ENCODE results near the gene FBXL13. TPM values are rescaled to one million over a fixed set of nuclear protein-coding genes. Genes with fewer than 3 reads are reported as not detected.

Gene FBXL13
- total and polyA plus RNA-seq, 2 experiments from 2014 or later = 1.2 to 2.5 TPM

- Mint-ChIP-seq H3K27ac (no peak overlapping the region), H3K27me3 (ENCODE audit: insufficient read depth, low read depth, poor library complexity) (no peaks in the 10 kb centered on the region), H3K36me3 (ENCODE audit: low read depth) (no peaks in the 10 kb centered on the region), H3K4me3 (no peak overlapping the region), H3K4me1 (no peaks in the 10 kb centered on the region), H3K9me3 (no peaks in the 10 kb centered on the region)
- H3K36me3 ChIP-seq (ENCODE audit: insufficient read depth) = no peaks in the 10 kb centered on the region
- ATAC-seq = no peak
- H3K4me3 ChIP-seq = no peak overlapping the region
- H3K9me2 ChIP-seq (ENCODE audit: insufficient read depth) = no peaks in the 10 kb centered on the region; the same call in 1 of the 2 replicates
- H3K4me1 ChIP-seq (ENCODE audit: insufficient read depth) = no peaks in the 10 kb centered on the region
- no peak overlapping the region for H3K4me2 ChIP-seq
- no peak overlapping the region for H3K27ac ChIP-seq (ENCODE audit: low read depth)
- DNase-seq (ENCODE audit: low spot score) = no peak
- H2AFZ ChIP-seq = no peak overlapping the region
- no peaks in the 10 kb centered on the region for H4K20me1 ChIP-seq (replicated peaks; ENCODE audit: insufficient read depth)
- H3F3A ChIP-seq (replicated peaks; ENCODE audit: low read depth) = no peaks in the 10 kb centered on the region
- no peaks in the 10 kb centered on the region for H3K27me3 ChIP-seq (ENCODE audit: insufficient read depth)
- H3K79me2 ChIP-seq (replicated peaks; ENCODE audit: insufficient read depth) = no peaks in the 10 kb centered on the region
- TF ChIP-seq EZH2 (IDR thresholded peaks at IDR 0.05; ENCODE audit: low read depth, unreplicated experiment) (no peak), STAT1 (IDR thresholded peaks at IDR 0.05; ENCODE audit: unreplicated experiment) (no peak), NANOG (IDR thresholded peaks at IDR 0.05; ENCODE audit: borderline replicate concordance) (no peak), ZNF331 (CRISPR knock-in tag; IDR thresholded peaks at IDR 0.05; ENCODE audit: low read depth) (no peak)
Measured at GRCh38 chr7:102875700-102876295, 198.8 kb downstream of the FBXL13 start.

GRCh38 chr7:102874966-102875365 lies 199.6 kb downstream of the FBXL13 start:
- no peak overlapping the region for H3K27ac Mint-ChIP-seq
- H3K4me3 Mint-ChIP-seq = no peak overlapping the region
- H3K4me1 Mint-ChIP-seq = no peaks in the 10 kb centered on the region
- Histone ChIP-seq H4K20me1 (replicated peaks; ENCODE audit: insufficient read depth) (no peaks in the 10 kb centered on the region), H3K9me2 (ENCODE audit: insufficient read depth) (no peaks in the 10 kb centered on the region; the same call in 1 of the 2 replicates), H3K36me3 (ENCODE audit: insufficient read depth) (no peaks in the 10 kb centered on the region), H3F3A (replicated peaks; ENCODE audit: low read depth) (no peaks in the 10 kb centered on the region), H3K4me2 (no peak overlapping the region), H3K27ac (ENCODE audit: low read depth) (no peak overlapping the region), H3K79me2 (replicated peaks; ENCODE audit: insufficient read depth) (no peaks in the 10 kb centered on the region), H3K4me1 (ENCODE audit: insufficient read depth) (no peaks in the 10 kb centered on the region), H3K4me3 (no peak overlapping the region), H3K27me3 (ENCODE audit: insufficient read depth) (no peaks in the 10 kb centered on the region), H2AFZ (no peak overlapping the region)
- H3K36me3 Mint-ChIP-seq (ENCODE audit: low read depth) = no peaks in the 10 kb centered on the region; the same call in 2 of the 3 replicates
- no peaks in the 10 kb centered on the region for H3K9me3 Mint-ChIP-seq
- no peak for DNase-seq (ENCODE audit: low spot score)
- no peaks in the 10 kb centered on the region for H3K27me3 Mint-ChIP-seq (ENCODE audit: insufficient read depth, low read depth, poor library complexity)
- ATAC-seq = no peak
- TF ChIP-seq REST (IDR thresholded peaks at IDR 0.05; ENCODE audit: unreplicated experiment) = no peak
- TF ChIP-seq NANOG (IDR thresholded peaks at IDR 0.05; ENCODE audit: borderline replicate concordance) = no peak
- TF ChIP-seq CTCF (conservative IDR thresholded peaks at IDR 0.05; ENCODE audit: low read depth in 2 of 2) = no peak
- no peak for TF ChIP-seq STAT1 (IDR thresholded peaks at IDR 0.05; ENCODE audit: unreplicated experiment)
- no peak for TF ChIP-seq CREB1 (CRISPR knock-in tag; IDR thresholded peaks at IDR 0.05; ENCODE audit: low read depth)
- no peak for TF ChIP-seq ZNF331 (CRISPR knock-in tag; IDR thresholded peaks at IDR 0.05; ENCODE audit: low read depth)
- no peak for TF ChIP-seq ZNF114 (CRISPR knock-in tag; IDR thresholded peaks at IDR 0.05)
- no peak for TF ChIP-seq JUNB (IDR thresholded peaks at IDR 0.05; ENCODE audit: unreplicated experiment)
- no peak for TF ChIP-seq POLR2AphosphoS5 (IDR thresholded peaks at IDR 0.05; ENCODE audit: low read depth)

All from GM23338 (cell line).